Neural cell (in vitro differentiated cells): Measurements from ENCODE around the gene STX19. TPM values are rescaled to one million over a fixed set of nuclear protein-coding genes. Genes with fewer than 3 reads are reported as not detected.

Experiments
- H2AFZ ChIP-seq: fragments of 200-600, 300-800 bp; sonication (generic), shearing (Covaris generic); 2 replicates; pipeline ENCODE4 v1.6.0; 2014; ENCODE audit warnings: low read depth, mild to moderate bottlenecking, antibody characterized with exemption, low read length, moderate library complexity
- H3F3A ChIP-seq: fragments of 200-600 bp; shearing (Covaris generic); 2 replicates; pipeline ENCODE4 v1.6.1; 2016; ENCODE audit warnings: mild to moderate bottlenecking, moderate library complexity, mixed read lengths, antibody characterized with exemption, low read length; ENCODE audit not compliant: insufficient read depth, poor library complexity, severe bottlenecking
- H3K27ac ChIP-seq: fragments of 200-600, 300-800 bp; sonication (generic), shearing (Covaris generic); 2 replicates; pipeline ENCODE4 v1.5.1; 2014; ENCODE audit warnings: mild to moderate bottlenecking, low read length, moderate library complexity
- H3K27me3 ChIP-seq: fragments of 300-800, 200-600 bp; sonication (generic), shearing (Covaris generic); 2 replicates; pipeline ENCODE4 v1.6.0; 2014; ENCODE audit warnings: mild to moderate bottlenecking, low read depth, low read length, moderate library complexity; ENCODE audit not compliant: insufficient read depth
- H3K36me3 ChIP-seq: fragments of 300-800, 200-600 bp; sonication (generic), shearing (Covaris generic); 2 replicates; pipeline ENCODE4 v1.5.1; 2014; ENCODE audit warnings: mild to moderate bottlenecking, antibody characterized with exemption, low read length, moderate library complexity; ENCODE audit not compliant: insufficient read depth
- H3K4me2 ChIP-seq: fragments of 300-800, 200-600 bp; sonication (generic), shearing (Covaris generic); 2 replicates; pipeline ENCODE4 v1.6.0; 2014; ENCODE audit warnings: mild to moderate bottlenecking, low read length
- H3K4me3 ChIP-seq: fragments of 300-800, 200-600 bp; sonication (generic), shearing (Covaris generic); 2 replicates; pipeline ENCODE4 v1.5.1; 2014; ENCODE audit warnings: mild to moderate bottlenecking, low read length, moderate library complexity
- H3K79me2 ChIP-seq: fragments of 200-600 bp; shearing (Covaris generic); replicated peaks from 2 replicates; pipeline ENCODE4 v1.6.0; 2014; ENCODE audit warnings: mild to moderate bottlenecking, low read length, moderate library complexity; ENCODE audit not compliant: insufficient read depth
- H3K9ac ChIP-seq: fragments of 300-800, 200-600 bp; sonication (generic), shearing (Covaris generic); 2 replicates; pipeline ENCODE4 v1.6.1; 2016; ENCODE audit warnings: mild to moderate bottlenecking, low read length, mixed read lengths
- H3K9me2 ChIP-seq: fragments of 200-600 bp; shearing (Covaris generic); 2 replicates; pipeline ENCODE4 v1.6.1; 2016; ENCODE audit warnings: mild to moderate bottlenecking, low read length, mixed read lengths; ENCODE audit not compliant: insufficient read depth
- H3K9me3 ChIP-seq: fragments of 200-600, 300-800 bp; sonication (generic), shearing (Covaris generic); 2 replicates; pipeline ENCODE4 v1.6.1; 2016; ENCODE audit warnings: mild to moderate bottlenecking, mixed run types, low read length, moderate library complexity, mixed read lengths
- H4K20me1 ChIP-seq: fragments of 200-600 bp; shearing (Covaris generic); 2 replicates; pipeline ENCODE4 v1.6.1; 2016; ENCODE audit warnings: mild to moderate bottlenecking, mixed run types; ENCODE audit not compliant: insufficient read depth
- EP300 ChIP-seq: fragments of 450-650 bp; conservative IDR thresholded peaks from 2 replicates; pipeline ENCODE4 v1.6.1; 2014; ENCODE audit warnings: antibody characterized with exemption, mild to moderate bottlenecking, moderate library complexity; ENCODE audit not compliant: poor library complexity, severe bottlenecking
- EZH2 ChIP-seq: fragments of 200-600, 300-800 bp; shearing (Covaris generic), sonication (generic); IDR thresholded peaks from 2 replicates; pipeline ENCODE4 v1.6.1; 2014; ENCODE audit warnings: antibody characterized with exemption, low read length, borderline replicate concordance, mild to moderate bottlenecking; ENCODE audit not compliant: insufficient read depth, poor library complexity, severe bottlenecking
- MXI1 ChIP-seq: fragments of 450-650 bp; conservative IDR thresholded peaks from 2 replicates; pipeline ENCODE4 v1.6.1; 2014; ENCODE audit warnings: antibody characterized with exemption, mild to moderate bottlenecking; ENCODE audit not compliant: poor library complexity, severe bottlenecking
- POLR2AphosphoS5 ChIP-seq: IDR thresholded peaks from 2 replicates; pipeline ENCODE4 v1.6.1; 2012
- RAD21 ChIP-seq: fragments of 450-650 bp; conservative IDR thresholded peaks from 2 replicates; pipeline ENCODE4 v1.6.1; 2014; ENCODE audit warnings: antibody characterized with exemption, mild to moderate bottlenecking, moderate library complexity
- REST ChIP-seq: IDR thresholded peaks from 2 replicates; pipeline ENCODE4 v1.6.1; 2012; ENCODE audit warnings: borderline replicate concordance
- SMC3 ChIP-seq: fragments of 450-650 bp; conservative IDR thresholded peaks from 2 replicates; pipeline ENCODE4 v1.6.1; 2014; ENCODE audit warnings: antibody characterized with exemption, mild to moderate bottlenecking, moderate library complexity; ENCODE audit not compliant: poor library complexity
- TAF1 ChIP-seq: IDR thresholded peaks from 2 replicates; pipeline ENCODE4 v1.6.1; 2012; ENCODE audit warnings: low read depth
- polyA plus RNA-seq: library from polyadenylated mRNA; depleted of rRNA; stranded (reverse); fragments of >200 nt; gene quantifications from 2 replicates; pipeline ENCODE4 v1.2.3, GENCODE V29; 2014
- TF ChIP-seq, protein P1 (sequence below): fragments of 450-650 bp; IDR thresholded peaks from 2 replicates; pipeline ENCODE4 v1.5.1; 2014; ENCODE audit warnings: antibody characterized with exemption, mild to moderate bottlenecking, moderate library complexity; ENCODE audit not compliant: poor library complexity, severe bottlenecking

STX19 gene
- polyA plus RNA-seq, 1 donor from 2014 or later: not detected

GRCh38 chr3:94019659-94020058 lies 8.7 kb downstream of the STX19 start:
- no peak overlapping the region for H3K4me2 ChIP-seq
- no peaks in the 10 kb centered on the region for H3K27me3 ChIP-seq
- no peaks in the 10 kb centered on the region for H3K79me2 ChIP-seq
- no peak overlapping the region for H3K9ac ChIP-seq
- H3K27ac ChIP-seq: no peak overlapping the region
- no peak for TF ChIP-seq POLR2AphosphoS5
- TF ChIP-seq, protein P1, sequence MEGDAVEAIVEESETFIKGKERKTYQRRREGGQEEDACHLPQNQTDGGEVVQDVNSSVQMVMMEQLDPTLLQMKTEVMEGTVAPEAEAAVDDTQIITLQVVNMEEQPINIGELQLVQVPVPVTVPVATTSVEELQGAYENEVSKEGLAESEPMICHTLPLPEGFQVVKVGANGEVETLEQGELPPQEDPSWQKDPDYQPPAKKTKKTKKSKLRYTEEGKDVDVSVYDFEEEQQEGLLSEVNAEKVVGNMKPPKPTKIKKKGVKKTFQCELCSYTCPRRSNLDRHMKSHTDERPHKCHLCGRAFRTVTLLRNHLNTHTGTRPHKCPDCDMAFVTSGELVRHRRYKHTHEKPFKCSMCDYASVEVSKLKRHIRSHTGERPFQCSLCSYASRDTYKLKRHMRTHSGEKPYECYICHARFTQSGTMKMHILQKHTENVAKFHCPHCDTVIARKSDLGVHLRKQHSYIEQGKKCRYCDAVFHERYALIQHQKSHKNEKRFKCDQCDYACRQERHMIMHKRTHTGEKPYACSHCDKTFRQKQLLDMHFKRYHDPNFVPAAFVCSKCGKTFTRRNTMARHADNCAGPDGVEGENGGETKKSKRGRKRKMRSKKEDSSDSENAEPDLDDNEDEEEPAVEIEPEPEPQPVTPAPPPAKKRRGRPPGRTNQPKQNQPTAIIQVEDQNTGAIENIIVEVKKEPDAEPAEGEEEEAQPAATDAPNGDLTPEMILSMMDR: no peak
- no peaks in the 10 kb centered on the region for H3K9me2 ChIP-seq
- no peak overlapping the region for H2AFZ ChIP-seq
- H3F3A ChIP-seq: no peaks in the 10 kb centered on the region
- H4K20me1 ChIP-seq: no peaks in the 10 kb centered on the region
- H3K4me3 ChIP-seq: no peak overlapping the region
- H3K36me3 ChIP-seq: no peaks in the 10 kb centered on the region
- no peaks in the 10 kb centered on the region for H3K9me3 ChIP-seq

DNA sequence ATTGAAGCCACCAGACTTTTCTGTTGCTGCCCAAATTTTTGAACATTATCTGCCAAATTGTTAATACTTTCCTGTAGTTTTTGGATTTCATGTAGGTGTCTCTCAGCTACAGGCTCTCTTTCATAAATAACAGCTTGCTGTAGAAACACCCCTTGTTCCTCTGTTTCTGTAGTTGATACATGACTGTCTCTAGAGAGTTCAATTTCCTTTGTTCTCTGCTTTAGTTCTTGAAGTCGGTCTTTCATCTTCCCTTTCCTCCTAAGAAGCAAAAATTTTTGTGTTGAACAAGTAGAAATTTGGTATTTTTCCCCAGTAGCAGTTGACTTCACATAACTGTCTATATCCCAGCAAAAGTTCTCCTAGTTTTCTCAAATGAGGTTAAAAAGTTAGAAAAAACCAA lies 13.4 kb downstream of the STX19 start:
- H3K36me3 ChIP-seq: no peaks in the 10 kb centered on the region
- no peak overlapping the region for H3K27ac ChIP-seq
- H2AFZ ChIP-seq: no peak overlapping the region
- no peaks in the 10 kb centered on the region for H3K27me3 ChIP-seq
- TF ChIP-seq SMC3: no peak
- no peak for TF ChIP-seq RAD21
- no peak for TF ChIP-seq EZH2
- TF ChIP-seq, protein P1: no peak
- TF ChIP-seq EP300: no peak
- TF ChIP-seq POLR2AphosphoS5: no peak
- no peak for TF ChIP-seq TAF1
- H3K79me2 ChIP-seq: no peaks in the 10 kb centered on the region
- no peaks in the 10 kb centered on the region for H3F3A ChIP-seq
- no peaks in the 10 kb centered on the region for H4K20me1 ChIP-seq
- H3K9me2 ChIP-seq: no peaks in the 10 kb centered on the region
- no peaks in the 10 kb centered on the region for H3K9me3 ChIP-seq
- H3K4me3 ChIP-seq: no peak overlapping the region
- H3K9ac ChIP-seq: no peak overlapping the region
- no peak overlapping the region for H3K4me2 ChIP-seq

- Histone ChIP-seq H3K9me3 (no peaks in the 10 kb centered on the region), H3K9ac (no peak overlapping the region), H3F3A (no peaks in the 10 kb centered on the region), H4K20me1 (no peaks in the 10 kb centered on the region), H3K27me3 (no peaks in the 10 kb centered on the region), H3K4me3 (no peak overlapping the region), H3K27ac (no peak overlapping the region), H3K79me2 (no peaks in the 10 kb centered on the region), H3K4me2 (no peak overlapping the region), H3K9me2 (no peaks in the 10 kb centered on the region), H3K36me3 (no peaks in the 10 kb centered on the region), H2AFZ (no peak overlapping the region)
- TF ChIP-seq MXI1 (no peak), RAD21 (no peak), EZH2 (no peak), TAF1 (no peak), REST (no peak), SMC3 (no peak), POLR2AphosphoS5 (no peak), EP300 (no peak)
- TF ChIP-seq, protein P1: no peak
These were observed 16.2 kb downstream of the STX19 start for GRCh38 chr3:94012185-94012584.
